ENCODE measurements around the gene EMILIN1.

DNA sequence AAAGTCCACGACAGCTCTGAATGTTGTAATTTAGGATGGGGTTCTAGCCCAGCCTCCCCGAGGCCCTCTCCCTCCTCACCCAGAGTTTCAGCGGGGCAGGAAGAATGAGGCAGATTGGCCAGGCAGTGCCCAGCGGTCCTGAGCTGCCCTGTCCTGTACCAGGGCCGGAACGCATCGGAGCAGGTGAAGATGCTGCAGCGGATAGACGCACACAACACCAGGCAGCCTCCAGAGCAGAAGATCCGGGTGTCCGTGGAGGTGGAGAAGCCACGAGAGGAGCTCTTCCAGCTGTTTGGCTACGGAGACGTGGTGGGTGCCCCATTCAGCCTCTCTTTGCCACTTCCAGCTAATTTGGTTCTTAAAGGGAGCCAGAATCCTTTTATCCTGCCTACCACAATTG lies 18.9 kb downstream of the EMILIN1 start:
- TF ChIP-seq, protein P1, sequence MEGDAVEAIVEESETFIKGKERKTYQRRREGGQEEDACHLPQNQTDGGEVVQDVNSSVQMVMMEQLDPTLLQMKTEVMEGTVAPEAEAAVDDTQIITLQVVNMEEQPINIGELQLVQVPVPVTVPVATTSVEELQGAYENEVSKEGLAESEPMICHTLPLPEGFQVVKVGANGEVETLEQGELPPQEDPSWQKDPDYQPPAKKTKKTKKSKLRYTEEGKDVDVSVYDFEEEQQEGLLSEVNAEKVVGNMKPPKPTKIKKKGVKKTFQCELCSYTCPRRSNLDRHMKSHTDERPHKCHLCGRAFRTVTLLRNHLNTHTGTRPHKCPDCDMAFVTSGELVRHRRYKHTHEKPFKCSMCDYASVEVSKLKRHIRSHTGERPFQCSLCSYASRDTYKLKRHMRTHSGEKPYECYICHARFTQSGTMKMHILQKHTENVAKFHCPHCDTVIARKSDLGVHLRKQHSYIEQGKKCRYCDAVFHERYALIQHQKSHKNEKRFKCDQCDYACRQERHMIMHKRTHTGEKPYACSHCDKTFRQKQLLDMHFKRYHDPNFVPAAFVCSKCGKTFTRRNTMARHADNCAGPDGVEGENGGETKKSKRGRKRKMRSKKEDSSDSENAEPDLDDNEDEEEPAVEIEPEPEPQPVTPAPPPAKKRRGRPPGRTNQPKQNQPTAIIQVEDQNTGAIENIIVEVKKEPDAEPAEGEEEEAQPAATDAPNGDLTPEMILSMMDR (IDR thresholded peaks at IDR 0.05), result no peak
- no peak for TF ChIP-seq POLR2A (IDR thresholded peaks at IDR 0.05)

Data from lower leg skin (tissue), 3 donors.